Hepatocyte (in vitro differentiated cells): Measurements from ENCODE around the gene RBM15B. TPM values are rescaled to one million over a fixed set of nuclear protein-coding genes. Genes with fewer than 3 reads are reported as not detected.

Experiments used
- DNase-seq: peaks from one replicate; pipeline ENCODE4 v3.0.0-alpha.2; 2016; ENCODE audit warnings: low spot score
- H2AFZ ChIP-seq: fragments of 200-600 bp; sonication (generic); 2 replicates; pipeline ENCODE4 v1.6.0; 2016; ENCODE audit warnings: antibody characterized with exemption, mild to moderate bottlenecking
- H3K27ac ChIP-seq: fragments of 200-600 bp; sonication (generic); 2 replicates; pipeline ENCODE4 v1.5.1; 2016; ENCODE audit warnings: mild to moderate bottlenecking
- H3K27me3 ChIP-seq: fragments of 200-600 bp; sonication (generic); 2 replicates; pipeline ENCODE4 v1.6.1; 2016
- H3K36me3 ChIP-seq: fragments of 200-600 bp; sonication (generic); replicated peaks from 2 replicates; pipeline ENCODE4 v1.5.1; 2016; ENCODE audit warnings: low read depth; ENCODE audit not compliant: insufficient read depth
- H3K4me1 ChIP-seq: fragments of 200-600 bp; sonication (generic); 2 replicates; pipeline ENCODE4 v1.5.1; 2016; ENCODE audit warnings: mild to moderate bottlenecking, moderate library complexity; ENCODE audit not compliant: insufficient read depth
- H3K4me2 ChIP-seq: fragments of 200-600 bp; sonication (generic); 2 replicates; pipeline ENCODE4 v1.6.0; 2016
- H3K4me3 ChIP-seq: fragments of 200-600 bp; sonication (generic); 2 replicates; pipeline ENCODE4 v1.5.1; 2016; ENCODE audit warnings: mild to moderate bottlenecking
- H3K79me2 ChIP-seq: fragments of 200-600 bp; sonication (generic); 2 replicates; pipeline ENCODE4 v1.6.0; 2017; ENCODE audit warnings: mild to moderate bottlenecking
- H3K9me2 ChIP-seq: fragments of 200-600 bp; sonication (generic); replicated peaks from 2 replicates; pipeline ENCODE4 v1.6.0; 2017; ENCODE audit warnings: mild to moderate bottlenecking; ENCODE audit not compliant: insufficient read depth
- H3K9me3 ChIP-seq: fragments of 200-600 bp; sonication (generic); 2 replicates; pipeline ENCODE4 v1.5.1; 2016; ENCODE audit warnings: low read depth, mild to moderate bottlenecking
- H4K20me1 ChIP-seq: fragments of 200-600 bp; sonication (generic); 2 replicates; pipeline ENCODE4 v1.6.0; 2016; ENCODE audit warnings: mild to moderate bottlenecking; ENCODE audit not compliant: insufficient read depth, poor library complexity, severe bottlenecking
- CTCF ChIP-seq: fragments of 200-600 bp; sonication (generic); IDR thresholded peaks from 2 replicates; pipeline ENCODE4 v1.5.1; 2016; ENCODE audit warnings: antibody characterized with exemption, mild to moderate bottlenecking; ENCODE audit not compliant: poor library complexity
- EZH2 ChIP-seq: fragments of 200-600 bp; sonication (generic); IDR thresholded peaks from 2 replicates; pipeline ENCODE4 v1.6.1; 2016; ENCODE audit warnings: antibody characterized with exemption, mild to moderate bottlenecking, borderline replicate concordance
- EZH2phosphoT487 ChIP-seq: fragments of 200-600 bp; sonication (generic); IDR thresholded peaks from one replicate; pipeline ENCODE4 v1.6.1; 2018; ENCODE audit warnings: antibody characterized with exemption, mild to moderate bottlenecking, low read depth, moderate library complexity; ENCODE audit not compliant: unreplicated experiment, severe bottlenecking
- WGBS: methylation state at CpG from one replicate; pipeline ENCODE4 v1.1.6; 2016; ENCODE audit warnings: low lambda C conversion rate; ENCODE audit errors: missing lambda C conversion rate; 5-methylcytosine and 5-hydroxymethylcytosine counted together
- polyA plus RNA-seq: library from polyadenylated mRNA; unstranded; fragments of >200 nt; fragmentation: Nextera tagmentation; extraction: Ambion mirVana; gene quantifications from 2 replicates; pipeline ENCODE4 v1.2.1, GENCODE V29; 2016
- total RNA-seq: library from RNA; depleted of rRNA; stranded (reverse); fragments of >200 nt; gene quantifications from 2 replicates; pipeline ENCODE4 v1.2.3, GENCODE V29; 2014

The RBM15B gene
- total and polyA plus RNA-seq, 2 experiments from 2014 or later: 31.0 to 33.3 TPM

- Histone ChIP-seq H3K4me3 (no peak overlapping the region), H3K4me2 (no peak overlapping the region), H3K4me1 (no peaks in the 10 kb centered on the region), H2AFZ (no peak overlapping the region), H3K9me2 (no peaks in the 10 kb centered on the region), H3K27me3 (no peaks in the 10 kb centered on the region), H3K36me3 (no peaks in the 10 kb centered on the region), H3K27ac (no peak overlapping the region), H3K9me3 (no peaks in the 10 kb centered on the region), H3K79me2 (no peaks in the 10 kb centered on the region), H4K20me1 (no peaks in the 10 kb centered on the region)
- no peak for TF ChIP-seq EZH2phosphoT487
- no peak for TF ChIP-seq EZH2
- TF ChIP-seq CTCF: no peak
- WGBS: 89% methylated on average over 9 of the region's 9 CpGs
- DNase-seq: no peak
Measured at GRCh38 chr3:51354731-51355615, 36.1 kb upstream of the RBM15B start.

GRCh38 chr3:51355891-51356578 is 35.0 kb upstream of the RBM15B start:
- 78% methylated on average over 8 of the region's 8 CpGs for WGBS
- Histone ChIP-seq H3K79me2 (no peaks in the 10 kb centered on the region), H3K9me3 (no peaks in the 10 kb centered on the region), H3K4me2 (no peak overlapping the region), H4K20me1 (no peaks in the 10 kb centered on the region), H3K4me1 (no peaks in the 10 kb centered on the region), H3K36me3 (no peaks in the 10 kb centered on the region), H2AFZ (no peak overlapping the region), H3K27ac (no peak overlapping the region), H3K27me3 (no peaks in the 10 kb centered on the region), H3K9me2 (no peaks in the 10 kb centered on the region), H3K4me3 (no peak overlapping the region)
- no peak for DNase-seq
- TF ChIP-seq EZH2 (no peak), CTCF (no peak), EZH2phosphoT487 (no peak)

- Histone ChIP-seq H3K79me2 (no peaks in the 10 kb centered on the region), H3K9me3 (no peaks in the 10 kb centered on the region), H3K4me3 (no peak overlapping the region), H3K4me1 (no peaks in the 10 kb centered on the region), H2AFZ (no peak overlapping the region), H4K20me1 (no peaks in the 10 kb centered on the region), H3K4me2 (no peak overlapping the region), H3K27me3 (no peaks in the 10 kb centered on the region), H3K36me3 (no peaks in the 10 kb centered on the region), H3K27ac (no peak overlapping the region), H3K9me2 (no peaks in the 10 kb centered on the region)
- 61% methylated on average over 4 of the region's 4 CpGs for WGBS
- TF ChIP-seq EZH2phosphoT487: no peak
- no peak for TF ChIP-seq CTCF
- TF ChIP-seq EZH2: no peak
- no peak for DNase-seq
Measured at GRCh38 chr3:51357856-51358255, 33.2 kb upstream of the RBM15B start.
